GM18498 (cell line): ENCODE data around the gene EIF4G2.

Source experiments
- ATAC-seq: cut with Tn5 transposase; IDR thresholded peaks from one replicate; pipeline ENCODE4 v1.9.1; 2021; ENCODE audit warnings: mild to moderate bottlenecking, moderate library complexity; ENCODE audit not compliant: unreplicated experiment

Gene EIF4G2

GRCh38 chr11:10777806-10778205 lies 30.9 kb downstream of the EIF4G2 start:
- no peak for ATAC-seq

GRCh38 chr11:10777393-10777793 lies 31.3 kb downstream of the EIF4G2 start:
- no peak for ATAC-seq

- no peak for ATAC-seq
These were observed 33.9 kb downstream of the EIF4G2 start for GRCh38 chr11:10774811-10775210.

GRCh38 chr11:10771457-10771856 lies 37.3 kb downstream of the EIF4G2 start:
- ATAC-seq = no peak

GRCh38 chr11:10770626-10771254 lies 38.0 kb downstream of the EIF4G2 start:
- no peak for ATAC-seq

GRCh38 chr11:10764412-10764811 lies 44.3 kb downstream of the EIF4G2 start:
- ATAC-seq = no peak

- no peak for ATAC-seq
These were observed 45.0 kb downstream of the EIF4G2 start for GRCh38 chr11:10763766-10764165.

GRCh38 chr11:10762913-10763421 lies 45.8 kb downstream of the EIF4G2 start:
- peak; percentile 51 for ATAC-seq

GRCh38 chr11:10762185-10762584 lies 46.5 kb downstream of the EIF4G2 start:
- peak; percentile 84 for ATAC-seq

- ATAC-seq = no peak
These were observed 47.5 kb downstream of the EIF4G2 start for GRCh38 chr11:10761085-10761698.

GRCh38 chr11:10758957-10759356 lies 49.8 kb downstream of the EIF4G2 start:
- no peak for ATAC-seq

- no peak for ATAC-seq
These were observed 56.2 kb downstream of the EIF4G2 start for GRCh38 chr11:10752486-10752885.

- no peak for ATAC-seq
These were observed 56.7 kb downstream of the EIF4G2 start for GRCh38 chr11:10752061-10752460.

- peak; percentile 30 for ATAC-seq
These were observed 57.2 kb downstream of the EIF4G2 start for GRCh38 chr11:10751581-10751940.

- ATAC-seq = peak; percentile 93
These were observed 57.7 kb downstream of the EIF4G2 start, which contains the start of gene CTR9 for GRCh38 chr11:10750838-10751580. Gene CTR9 (plus strand): TSS chr11:10751246. CDS start chr11:10751413, 167 bp downstream.

- ATAC-seq = no peak
These were observed 59.2 kb downstream of the EIF4G2 start for GRCh38 chr11:10749476-10749875.

- no peak for ATAC-seq
These were observed 61.0 kb downstream of the EIF4G2 start for GRCh38 chr11:10747733-10748132.
